Psoas muscle (tissue), 8 donors: Measurements from ENCODE around the gene PLEKHA6. TPM values are rescaled to one million over a fixed set of nuclear protein-coding genes. Genes with fewer than 3 reads are reported as not detected.
A peak's percentile ranks its signal among the peaks of the same experiment; 100 is the strongest.

Source experiments
- ATAC-seq, 4 donors: fragments of 200-7000 bp; cut with Tn5 transposase; one replicate each; pipeline ENCODE4 v1.9.1; 2020; ENCODE audit warnings: moderate library complexity in 3 of 4, mild to moderate bottlenecking in 2 of 4
- DNase-seq, 2 donors: peaks; one replicate each; pipeline ENCODE4 v3.0.0-alpha.2; 2020
- H3K27ac ChIP-seq: fragments of 200-600 bp; one replicate; pipeline ENCODE4 v1.8.0; 2022
- H3K27me3 ChIP-seq, 3 donors: fragments of 200-600 bp in 1 of 3; one replicate each; pipeline versions ENCODE4 v1.6.1 to v1.8.0; 2013 to 2022; ENCODE audit warnings: low read length in 2 of 3, mild to moderate bottlenecking in 2 of 3, moderate library complexity in 1 of 3; ENCODE audit not compliant: insufficient read depth in 3 of 3
- H3K36me3 ChIP-seq, 2 donors: fragments of 200-600 bp in 1 of 2; one replicate each; pipeline versions ENCODE4 v1.6.1 to v1.8.0; 2013 to 2022; ENCODE audit warnings: low read depth in 1 of 2, mild to moderate bottlenecking in 1 of 2, moderate library complexity in 1 of 2; ENCODE audit not compliant: insufficient read depth in 1 of 2
- H3K4me1 ChIP-seq: fragments of 200-600 bp; one replicate; pipeline ENCODE4 v1.8.0; 2022
- H3K4me3 ChIP-seq: fragments of 200-600 bp; one replicate; pipeline ENCODE4 v1.8.0; 2022; ENCODE audit warnings: mild to moderate bottlenecking
- H3K9me3 ChIP-seq: fragments of 200-600 bp; one replicate; pipeline ENCODE4 v1.8.0; 2022
- CTCF ChIP-seq: fragments of 200-600 bp; IDR thresholded peaks from one replicate; pipeline ENCODE4 v1.8.0; 2022; ENCODE audit warnings: antibody characterized with exemption
- WGBS, 3 donors: extraction: QIAGEN DNeasy Blood & Tissue Kit; methylation state at CpG; one replicate each; pipeline versions ENCODE4 v1.1.6 to v1.1.7; 2013; 5-methylcytosine and 5-hydroxymethylcytosine counted together
- intact Hi-C, 2 donors: fragments of 100-400 bp; cut with DNase I; formaldehyde crosslinking; loops; one replicate each; pipeline versions ENCODE4 v1.11.0 to v1.14.2; 2022
- polyA plus RNA-seq, 3 donors: library from polyadenylated mRNA; stranded (reverse); fragments of 200-250 nt; gene quantifications; one replicate each; pipeline ENCODE4 v1.2.3, GENCODE V29; 2013
- total RNA-seq, 4 donors: library from RNA; stranded (reverse); fragmentation: NEBNext Ultra II Directional in 2 of 4; extraction: Animal tissue kit (Norgen Biotek cat#: 25700) in 2 of 4; gene quantifications; one replicate each; pipeline versions ENCODE4 v1.2.1 to v1.2.4, GENCODE V29; 2021 to 2023
- donor health status: healthy with polysubstance abuse.
- donor health status: DM: no; HTN: no; CAD: no; lungs with moderate emphysema.
- donor health status: Bipolar disorder and iron deficiency.
- donor health status: healthy.
- donor health status: DM: yes; HTN: yes; CAD: no.
- donor health status: DM: no; HTN: no; CAD: no.
- donor health status: DM: no; HTN: no; CAD: no.
- donor health status: DM: yes; HTN: yes; CAD: no.

PLEKHA6 gene
- total and polyA plus RNA-seq, 7 donors = 0.92 to 7.1 (median 1.7) TPM

- Histone ChIP-seq H3K36me3 (peaks cover 5 to 47% of the 10 kb centered on the region in 2 donors), H3K9me3 (no peaks in the 10 kb centered on the region), H3K27me3 (no peaks in the 10 kb centered on the region), H3K27ac (no peak overlapping the region), H3K4me1 (peaks cover 33% of the 10 kb centered on the region), H3K4me3 (peak overlapping the region; percentile 93)
- DNase-seq = no peak
- 0 to 4% (median 2%) methylated on average over 3 of the region's 3 CpGs for WGBS, 3 donors
- TF ChIP-seq CTCF = no peak
- intact Hi-C loops = no loop called here
- no peak for ATAC-seq
Measured at GRCh38 chr1:204407295-204407971, 47.7 kb upstream of the PLEKHA6 start.

DNA sequence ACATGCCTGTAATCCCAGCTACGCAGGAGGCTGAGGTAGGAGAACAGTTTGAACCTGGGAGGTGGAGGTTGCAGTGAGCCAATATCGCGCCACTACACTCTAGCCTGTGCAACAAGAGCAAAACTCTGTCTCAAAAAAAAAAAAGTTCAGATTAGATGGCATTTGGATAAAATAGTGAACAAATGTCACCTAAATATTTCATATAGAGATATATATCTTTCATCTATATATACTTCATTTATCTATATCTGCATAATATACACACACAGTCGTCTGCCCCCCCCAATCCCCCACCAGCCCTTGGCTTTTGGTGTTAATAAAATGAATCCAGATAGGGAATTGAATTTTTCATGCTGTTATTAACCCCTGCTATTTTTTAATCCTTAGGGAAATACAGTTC, 46.9 kb upstream of the PLEKHA6 start:
- TF ChIP-seq CTCF = no peak
- intact Hi-C loops = no loop called here
- DNase-seq (no peak), ATAC-seq (no peak)
- peaks cover 5 to 55% of the 10 kb centered on the region in 2 donors for H3K36me3 ChIP-seq
- H3K9me3 ChIP-seq = no peaks in the 10 kb centered on the region
- peak overlapping the region; percentile 93 for H3K4me3 ChIP-seq
- peaks cover 33% of the 10 kb centered on the region for H3K4me1 ChIP-seq
- no peaks in the 10 kb centered on the region for H3K27me3 ChIP-seq
- H3K27ac ChIP-seq = no peak overlapping the region
- WGBS, 3 donors = 59 to 63% (median 60%) methylated on average over 4 of the region's 4 CpGs

- intact Hi-C loops = no loop called here
- TF ChIP-seq CTCF = no peak
- Histone ChIP-seq H3K27me3 (no peaks in the 10 kb centered on the region), H3K9me3 (no peaks in the 10 kb centered on the region), H3K36me3 (peaks cover 5 to 58% of the 10 kb centered on the region in 2 donors), H3K27ac (no peak overlapping the region), H3K4me3 (peak overlapping the region; percentile 93), H3K4me1 (peaks cover 33% of the 10 kb centered on the region)
- ATAC-seq (peak in 1 of 4 donors; percentile 27), DNase-seq (no peak)
- 11 to 25% (median 14%) methylated on average over 2 of the region's 2 CpGs for WGBS, 3 donors
Measured at GRCh38 chr1:204405988-204406387, 46.3 kb upstream of the PLEKHA6 start.

- ATAC-seq = no peak
- Histone ChIP-seq H3K36me3 (peaks cover 5 to 70% of the 10 kb centered on the region in 2 donors), H3K27ac (no peak overlapping the region), H3K4me3 (no peak overlapping the region), H3K27me3 (no peaks in the 10 kb centered on the region), H3K4me1 (peaks cover 33% of the 10 kb centered on the region), H3K9me3 (no peaks in the 10 kb centered on the region)
- no peak for TF ChIP-seq CTCF
- 77 to 90% (median 86%) methylated on average over 2 of the region's 2 CpGs for WGBS, 3 donors
- intact Hi-C loops = no loop called here
- no peak for DNase-seq
Measured at GRCh38 chr1:204404629-204405028, 44.9 kb upstream of the PLEKHA6 start.

GRCh38 chr1:204402391-204402790, 42.7 kb upstream of the PLEKHA6 start:
- Histone ChIP-seq H3K36me3 (peaks cover 10 to 85% of the 10 kb centered on the region in 2 donors), H3K4me1 (peaks cover 28% of the 10 kb centered on the region), H3K4me3 (no peak overlapping the region), H3K9me3 (no peaks in the 10 kb centered on the region), H3K27me3 (no peaks in the 10 kb centered on the region), H3K27ac (no peak overlapping the region)
- ATAC-seq (no peak), DNase-seq (no peak)
- 95 to 96% (median 95%) methylated on average over 4 of the region's 4 CpGs for WGBS, 3 donors
- intact Hi-C loops = no loop called here
- TF ChIP-seq CTCF = no peak
